Astrocyte (in vitro differentiated cells and primary cell): ENCODE results near the gene PTPN11. TPM values are rescaled to one million over a fixed set of nuclear protein-coding genes. Genes with fewer than 3 reads are reported as not detected.

Experiments used
- DNase-seq: peaks from one replicate; pipeline ENCODE4 v3.0.0-alpha.2; 2010; ENCODE audit warnings: low read depth
- FAIRE-seq: peaks from 2 replicates; lab custom pipeline; 2011; peaks lifted over from hg19 to GRCh38; lab: Jason Lieb, UNC
- H2AFZ ChIP-seq: 2 replicates; pipeline ENCODE4 v1.6.0; 2012; ENCODE audit warnings: low read depth, low read length, inconsistent platforms
- H3K27ac ChIP-seq: 2 replicates; pipeline ENCODE4 v1.5.1; 2011; ENCODE audit warnings: low read depth, low read length, inconsistent platforms
- H3K27me3 ChIP-seq: 2 replicates; pipeline ENCODE4 v1.6.0; 2011; ENCODE audit warnings: low read length, inconsistent platforms; ENCODE audit not compliant: insufficient read depth
- H3K36me3 ChIP-seq: 2 replicates; pipeline ENCODE4 v1.5.1; 2011; ENCODE audit warnings: low read length, inconsistent platforms; ENCODE audit not compliant: insufficient read depth
- H3K4me1 ChIP-seq: 2 replicates; pipeline ENCODE4 v1.5.1; 2011; ENCODE audit warnings: low read length, inconsistent platforms; ENCODE audit not compliant: insufficient read depth
- H3K4me2 ChIP-seq: 2 replicates; pipeline ENCODE4 v1.6.0; 2012; ENCODE audit warnings: low read length, inconsistent platforms
- H3K4me3 ChIP-seq: 2 replicates; pipeline ENCODE4 v1.5.1; 2011; ENCODE audit warnings: low read depth, mild to moderate bottlenecking, low read length, inconsistent platforms; ENCODE audit not compliant: insufficient read depth
- H3K79me2 ChIP-seq: 2 replicates; pipeline ENCODE4 v1.6.0; 2012; ENCODE audit warnings: mild to moderate bottlenecking, low read length, inconsistent platforms; ENCODE audit not compliant: insufficient read depth
- H3K9ac ChIP-seq: 2 replicates; pipeline ENCODE4 v1.6.0; 2012; ENCODE audit warnings: mild to moderate bottlenecking, low read length, inconsistent platforms
- H3K9me3 ChIP-seq: 2 replicates; pipeline ENCODE4 v1.5.1; 2012; ENCODE audit warnings: low read depth, mild to moderate bottlenecking, low read length, inconsistent platforms; ENCODE audit not compliant: insufficient read depth
- H4K20me1 ChIP-seq: 2 replicates; pipeline ENCODE4 v1.6.0; 2012; ENCODE audit warnings: low read length, inconsistent platforms; ENCODE audit not compliant: insufficient read depth
- H3K27ac Mint-ChIP-seq: one replicate; pipeline ENCODE4 v1.8.0; 2021; ENCODE audit warnings: mild to moderate bottlenecking, mixed read lengths; ENCODE audit not compliant: unreplicated experiment
- H3K27me3 Mint-ChIP-seq: one replicate; pipeline ENCODE4 v1.8.0; 2021; ENCODE audit warnings: low read depth, mixed read lengths; ENCODE audit not compliant: unreplicated experiment
- H3K36me3 Mint-ChIP-seq: one replicate; pipeline ENCODE4 v1.8.0; 2021; ENCODE audit warnings: low read depth, mixed read lengths; ENCODE audit not compliant: unreplicated experiment
- H3K4me1 Mint-ChIP-seq: one replicate; pipeline ENCODE4 v1.8.0; 2021; ENCODE audit warnings: low read depth, mixed read lengths; ENCODE audit not compliant: unreplicated experiment
- H3K4me3 Mint-ChIP-seq: one replicate; pipeline ENCODE4 v1.8.0; 2021; ENCODE audit warnings: mild to moderate bottlenecking, moderate library complexity, mixed read lengths; ENCODE audit not compliant: unreplicated experiment
- H3K9me3 Mint-ChIP-seq: one replicate; pipeline ENCODE4 v1.8.0; 2021; ENCODE audit warnings: mild to moderate bottlenecking, mixed read lengths; ENCODE audit not compliant: unreplicated experiment
- CTCF ChIP-seq: IDR thresholded peaks from 2 replicates; pipeline ENCODE4 v1.5.1; 2011; ENCODE audit warnings: low read depth, mild to moderate bottlenecking, inconsistent platforms, low read length, moderate library complexity; ENCODE audit not compliant: insufficient read depth
- EZH2 ChIP-seq: IDR thresholded peaks from 2 replicates; pipeline ENCODE4 v1.6.1; 2012; ENCODE audit warnings: mild to moderate bottlenecking, low read length, inconsistent platforms; ENCODE audit not compliant: insufficient read depth
- total RNA-seq: library from RNA; stranded (reverse); gene quantifications from 2 replicates; pipeline ENCODE4 v1.2.1, GENCODE V29; 2021

The PTPN11 gene
- total RNA-seq, 1 donor from 2014 or later, result 143 TPM

GRCh38 chr12:112380663-112381405, 37.9 kb upstream of the PTPN11 start:
- no peak for FAIRE-seq
- Mint-ChIP-seq H3K9me3 (peaks cover 2% of the 10 kb centered on the region), H3K27me3 (no peaks in the 10 kb centered on the region), H3K4me1 (peaks cover 8% of the 10 kb centered on the region), H3K27ac (peak overlapping the region; percentile 85), H3K36me3 (no peaks in the 10 kb centered on the region), H3K4me3 (peak overlapping the region; percentile 97)
- Histone ChIP-seq H3K79me2 (peaks cover 53% of the 10 kb centered on the region), H3K27me3 (no peaks in the 10 kb centered on the region), H3K4me2 (peak overlapping the region; percentile 93), H2AFZ (peak overlapping the region; percentile 37), H3K27ac (no peak overlapping the region), H3K9me3 (no peaks in the 10 kb centered on the region), H3K4me1 (peaks cover 13% of the 10 kb centered on the region), H3K9ac (peak overlapping the region; percentile 83), H3K36me3 (no peaks in the 10 kb centered on the region), H3K4me3 (peak overlapping the region; percentile 70), H4K20me1 (peaks cover 32% of the 10 kb centered on the region)
- DNase-seq, result peak; percentile 36
- no peak for TF ChIP-seq EZH2
- no peak for TF ChIP-seq CTCF

GRCh38 chr12:112381406-112381882, 37.3 kb upstream of the PTPN11 start:
- peak overlapping the region; percentile 81 for H2AFZ ChIP-seq
- Mint-ChIP-seq H3K36me3 (no peaks in the 10 kb centered on the region), H3K9me3 (peaks cover 2% of the 10 kb centered on the region), H3K4me3 (peak overlapping the region; percentile 97), H3K27me3 (peaks cover under 1% of the 10 kb centered on the region), H3K4me1 (peaks cover 8% of the 10 kb centered on the region), H3K27ac (peak overlapping the region; percentile 85)
- H3K27me3 ChIP-seq, result no peaks in the 10 kb centered on the region
- H3K36me3 ChIP-seq, result no peaks in the 10 kb centered on the region
- peak overlapping the region; percentile 93 for H3K4me2 ChIP-seq
- DNase-seq, result no peak
- TF ChIP-seq EZH2, result no peak
- TF ChIP-seq CTCF, result no peak
- H3K9ac ChIP-seq, result peak overlapping the region; percentile 83
- peak overlapping the region; percentile 70 for H3K4me3 ChIP-seq
- peaks cover 31% of the 10 kb centered on the region for H4K20me1 ChIP-seq
- H3K4me1 ChIP-seq, result peaks cover 13% of the 10 kb centered on the region
- H3K9me3 ChIP-seq, result no peaks in the 10 kb centered on the region
- FAIRE-seq, result no peak
- H3K79me2 ChIP-seq, result peaks cover 52% of the 10 kb centered on the region
- H3K27ac ChIP-seq, result peak overlapping the region; percentile 58
